ENCODE results near the gene MOSMO.
"Not testable (repeated sequence)": the region's sequence is repeated elsewhere in the genome, so short reads cannot be mapped to it uniquely, and the experiment has no call there.

Gene MOSMO

GRCh38 chr16:22043882-22044281 is 36.0 kb downstream of the MOSMO start:
- DNase-seq (ENCODE audit: low read depth in 2 of 2), result not testable (repeated sequence)

- not testable (repeated sequence) for DNase-seq (ENCODE audit: low read depth in 2 of 2)
Measured at GRCh38 chr16:22045888-22046287, 38.0 kb downstream of the MOSMO start.

- DNase-seq (ENCODE audit: low read depth in 2 of 2), result no peak
Measured at GRCh38 chr16:22050963-22051362, 43.1 kb downstream of the MOSMO start.

GRCh38 chr16:22052980-22053379 is 45.1 kb downstream of the MOSMO start:
- DNase-seq (ENCODE audit: low read depth in 2 of 2), result no peak

- DNase-seq (ENCODE audit: low read depth in 2 of 2), result no peak
Measured at GRCh38 chr16:22053921-22054341, 46.0 kb downstream of the MOSMO start.

- DNase-seq (ENCODE audit: low read depth in 2 of 2), result no peak
Measured at GRCh38 chr16:22054847-22055590, 47.1 kb downstream of the MOSMO start.

- DNase-seq (ENCODE audit: low read depth in 2 of 2), result no peak
Measured at GRCh38 chr16:22055881-22056280, 48.0 kb downstream of the MOSMO start.

- DNase-seq (ENCODE audit: low read depth in 2 of 2), result no peak
Measured at GRCh38 chr16:22063888-22064467, 56.1 kb downstream of the MOSMO start.

- DNase-seq (ENCODE audit: low read depth in 2 of 2), result no peak
Measured at GRCh38 chr16:22065252-22065651, 57.3 kb downstream of the MOSMO start.

GRCh38 chr16:22070361-22071330 is 62.7 kb downstream of the MOSMO start:
- no peak for DNase-seq (ENCODE audit: low read depth in 2 of 2)

GRCh38 chr16:22071331-22071910 is 63.5 kb downstream of the MOSMO start:
- DNase-seq (ENCODE audit: low read depth in 2 of 2), result no peak

- no peak for DNase-seq (ENCODE audit: low read depth in 2 of 2)
Measured at GRCh38 chr16:22073350-22073749, 65.4 kb downstream of the MOSMO start.

GRCh38 chr16:22075043-22075757 is 67.3 kb downstream of the MOSMO start:
- no peak for DNase-seq (ENCODE audit: low read depth in 2 of 2)

- no peak for DNase-seq (ENCODE audit: low read depth in 2 of 2)
Measured at GRCh38 chr16:22075776-22076175, 67.9 kb downstream of the MOSMO start.

- DNase-seq (ENCODE audit: low read depth in 2 of 2), result peak; percentile 59 to 71
Measured at GRCh38 chr16:22077700-22078313, 69.9 kb downstream of the MOSMO start.

GRCh38 chr16:22078656-22079055 is 70.7 kb downstream of the MOSMO start:
- no peak for DNase-seq (ENCODE audit: low read depth in 2 of 2)

- DNase-seq (ENCODE audit: low read depth in 2 of 2), result no peak
Measured at GRCh38 chr16:22081050-22081449, 73.1 kb downstream of the MOSMO start.

- no peak for DNase-seq (ENCODE audit: low read depth in 2 of 2)
Measured at GRCh38 chr16:22086440-22086839, 78.5 kb downstream of the MOSMO start.

- no peak for DNase-seq (ENCODE audit: low read depth in 2 of 2)
Measured at GRCh38 chr16:22088642-22089041, 80.7 kb downstream of the MOSMO start.

- no peak for DNase-seq (ENCODE audit: low read depth in 2 of 2)
Measured at GRCh38 chr16:22089910-22090309, 82.0 kb downstream of the MOSMO start.

GRCh38 chr16:22091721-22092120 is 83.8 kb downstream of the MOSMO start:
- DNase-seq (ENCODE audit: low read depth in 2 of 2), result no peak
